ENCODE data around the gene FOXP1.
"Not testable (repeated sequence)": the region's sequence is repeated elsewhere in the genome, so short reads cannot be mapped to it uniquely, and the experiment has no call there.

Gene FOXP1

GRCh38 chr3:71330505-71330904 lies 253.0 kb downstream of the FOXP1 start:
- no peak for TF ChIP-seq CTCF (IDR thresholded peaks at IDR 0.05)
- no peak for DNase-seq
- H3K9me3 ChIP-seq = no peaks in the 10 kb centered on the region
- H3K4me3 ChIP-seq = no peak overlapping the region
- no peak overlapping the region for H3K27ac ChIP-seq
- intact Hi-C loops (cut with DNase I; ENCODE audit: low total_unique reads) = no loop called here
- H3K4me1 ChIP-seq = peaks cover 0 to 16% (median 0%) of the 10 kb centered on the region in 4 donors
- peaks cover 0 to 6% (median 3%) of the 10 kb centered on the region in 3 donors for H3K36me3 ChIP-seq
- no peaks in the 10 kb centered on the region for H3K27me3 ChIP-seq

DNA sequence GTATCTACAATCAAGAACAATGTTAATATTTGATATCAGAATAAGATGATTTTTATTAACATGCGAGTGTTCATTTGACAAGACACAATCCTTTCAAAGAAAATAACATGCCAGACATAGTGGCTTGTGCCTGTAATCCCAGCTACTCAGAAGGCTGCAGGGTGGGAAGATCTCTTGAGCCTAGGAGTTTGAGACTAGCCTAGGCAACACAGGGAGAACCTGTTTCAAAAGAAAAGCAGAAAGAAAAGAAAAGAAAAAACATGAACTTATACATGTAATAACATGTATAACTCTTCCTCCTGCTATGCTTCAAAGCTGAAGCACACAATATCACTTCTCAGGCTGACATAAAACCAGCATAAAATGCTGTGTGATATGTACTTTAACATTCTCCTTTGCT lies 253.7 kb downstream of the FOXP1 start:
- intact Hi-C loops (cut with DNase I; ENCODE audit: low total_unique reads) = no loop called here
- no peak for DNase-seq
- H3K9me3 ChIP-seq = no peaks in the 10 kb centered on the region
- H3K36me3 ChIP-seq = peaks cover 0 to 6% (median 3%) of the 10 kb centered on the region in 3 donors
- H3K27ac ChIP-seq = no peak overlapping the region
- no peak overlapping the region for H3K4me3 ChIP-seq
- no peak for TF ChIP-seq CTCF (IDR thresholded peaks at IDR 0.05)
- H3K4me1 ChIP-seq = peaks cover 0 to 16% (median 0%) of the 10 kb centered on the region in 4 donors
- no peaks in the 10 kb centered on the region for H3K27me3 ChIP-seq

GRCh38 chr3:71328926-71329325 lies 254.6 kb downstream of the FOXP1 start:
- H3K27ac ChIP-seq = no peak overlapping the region
- TF ChIP-seq CTCF (IDR thresholded peaks at IDR 0.05) = no peak
- H3K4me3 ChIP-seq = no peak overlapping the region
- no peaks in the 10 kb centered on the region for H3K27me3 ChIP-seq
- H3K9me3 ChIP-seq = no peaks in the 10 kb centered on the region
- intact Hi-C loops (cut with DNase I; ENCODE audit: low total_unique reads) = no loop called here
- peaks cover 0 to 16% (median 0%) of the 10 kb centered on the region in 4 donors for H3K4me1 ChIP-seq
- no peak for DNase-seq
- peaks cover 0 to 6% (median 3%) of the 10 kb centered on the region in 3 donors for H3K36me3 ChIP-seq

GRCh38 chr3:71327936-71328335 lies 255.6 kb downstream of the FOXP1 start:
- no peak for TF ChIP-seq CTCF (IDR thresholded peaks at IDR 0.05)
- Histone ChIP-seq H3K27me3 (no peaks in the 10 kb centered on the region), H3K4me3 (no peak overlapping the region), H3K36me3 (peaks cover 0 to 6% (median 3%) of the 10 kb centered on the region in 3 donors), H3K4me1 (peaks cover 0 to 10% (median 0%) of the 10 kb centered on the region in 4 donors), H3K27ac (no peak overlapping the region), H3K9me3 (no peaks in the 10 kb centered on the region)
- DNase-seq = no peak
- intact Hi-C loops (cut with DNase I; ENCODE audit: low total_unique reads) = no loop called here

- intact Hi-C loops (cut with DNase I; ENCODE audit: low total_unique reads) = no loop called here
- Histone ChIP-seq H3K36me3 (peaks cover 0 to 2% (median 0%) of the 10 kb centered on the region in 3 donors), H3K9me3 (no peaks in the 10 kb centered on the region), H3K4me1 (no peaks in the 10 kb centered on the region), H3K27me3 (no peaks in the 10 kb centered on the region), H3K4me3 (no peak overlapping the region), H3K27ac (no peak overlapping the region)
- no peak for DNase-seq
- no peak for TF ChIP-seq CTCF (IDR thresholded peaks at IDR 0.05)
These were observed 257.8 kb downstream of the FOXP1 start for GRCh38 chr3:71325715-71326114.

- H3K27ac ChIP-seq; H3K27me3 ChIP-seq; H3K9me3 ChIP-seq; intact Hi-C loops (cut with DNase I; ENCODE audit: low total_unique reads); H3K4me3 ChIP-seq; H3K36me3 ChIP-seq; H3K4me1 ChIP-seq; DNase-seq: not testable (repeated sequence)
These were observed 259.3 kb downstream of the FOXP1 start for GRCh38 chr3:71324224-71324623.

Data from tibial artery (tissue), 4 donors.